Esophagus squamous epithelium (tissue), 5 donors: ENCODE data around the gene TSPAN18. TPM values are rescaled to one million over a fixed set of nuclear protein-coding genes. Genes with fewer than 3 reads are reported as not detected.

Experiments
- DNase-seq: peaks from one replicate; lab custom pipeline; 2025; lab: John Stamatoyannopoulos, UW
- H3K27ac ChIP-seq, 4 donors: fragments of 200-600 bp; sonication (generic); one replicate each; pipeline ENCODE4 v1.5.1; 2016 to 2019; ENCODE audit warnings: mild to moderate bottlenecking in 1 of 4
- H3K27me3 ChIP-seq, 4 donors: fragments of 200-600 bp; sonication (generic); 1 replicate in 3 of 4; 2 replicates in 1 of 4; pipeline versions ENCODE4 v1.5.1 to v1.6.0; 2017 to 2021; ENCODE audit warnings: antibody characterized with exemption in 1 of 4
- H3K36me3 ChIP-seq, 3 donors: fragments of 200-600 bp; sonication (generic); one replicate each; pipeline ENCODE4 v1.5.1; 2016 to 2019
- H3K4me1 ChIP-seq, 3 donors: fragments of 200-600 bp; sonication (generic); one replicate each; pipeline ENCODE4 v1.5.1; 2017 to 2019
- H3K4me3 ChIP-seq, 4 donors: fragments of 200-600 bp; sonication (generic); 1 replicate in 3 of 4; 2 replicates in 1 of 4; pipeline ENCODE4 v1.5.1; 2016 to 2019; ENCODE audit warnings: mild to moderate bottlenecking in 2 of 4, moderate library complexity in 1 of 4
- H3K9me3 ChIP-seq, 3 donors: fragments of 200-600 bp; sonication (generic); one replicate each; pipeline ENCODE4 v1.5.1; 2016 to 2019
- POLR2A ChIP-seq, 4 donors: fragments of 450-650 bp; IDR thresholded peaks; one replicate each; pipeline ENCODE4 v1.6.1; 2017; ENCODE audit warnings: antibody characterized with exemption in 4 of 4, mild to moderate bottlenecking in 4 of 4, moderate library complexity in 3 of 4
- WGBS, 2 donors: methylation state at CpG; one replicate each; pipeline ENCODE4 v1.1.5; 2018; 5-methylcytosine and 5-hydroxymethylcytosine counted together
- intact Hi-C: fragments of 100-400 bp; cut with DNase I; formaldehyde crosslinking; loops from one replicate; pipeline ENCODE4 v1.15.0; 2022
- total RNA-seq, 4 donors: library from RNA; depleted of rRNA; stranded (reverse); fragments of >200 nt; gene quantifications; one replicate each; pipeline ENCODE4 v1.1.0, GENCODE V29; 2016
- TF ChIP-seq, protein P1 (sequence below), 6 experiments: fragments of 450-650 bp in 4 of 6; fragments of 200-600 bp in 2 of 6; sonication (generic) in 2 of 6; IDR thresholded peaks; one replicate each; pipeline ENCODE4 v1.5.1; 2016 to 2019; ENCODE audit warnings: antibody characterized with exemption in 6 of 6, mild to moderate bottlenecking in 4 of 6, moderate library complexity in 4 of 6
- donor health status: DM: yes; HTN: yes; CAD: no.

Gene TSPAN18
- total RNA-seq, 4 donors from 2014 or later = 0.80 to 4.4 (median 2.0) TPM

DNA sequence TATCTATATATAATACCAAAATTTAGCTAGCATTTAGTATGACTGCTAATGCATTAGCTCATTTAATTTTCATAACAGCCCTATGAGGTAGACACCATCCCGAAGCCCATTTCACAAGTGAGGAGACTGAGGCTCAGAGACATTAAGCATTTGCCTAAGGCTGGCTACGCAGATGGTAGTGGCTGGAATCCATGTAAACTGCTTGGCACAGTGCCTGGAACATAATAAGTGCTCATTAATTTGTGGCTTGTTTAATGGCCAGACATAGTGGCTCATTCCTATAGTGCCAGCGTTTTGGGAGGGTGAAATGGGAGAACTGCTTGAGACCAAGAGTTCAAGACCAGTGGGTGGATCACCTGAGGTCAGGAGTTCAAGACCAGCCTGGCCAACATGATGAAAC lies 241.7 kb downstream of the TSPAN18 start:
- DNase-seq = no peak
- H3K27me3 ChIP-seq = peaks cover 0 to 4% (median 0%) of the 10 kb centered on the region in 4 donors
- H3K36me3 ChIP-seq = no peaks in the 10 kb centered on the region
- 23 to 55% methylated on average over 3 of the region's 3 CpGs for WGBS, 2 donors
- H3K4me1 ChIP-seq = peaks cover 0 to 17% (median 4%) of the 10 kb centered on the region in 3 donors
- no peak overlapping the region for H3K4me3 ChIP-seq
- no peak for TF ChIP-seq POLR2A (IDR thresholded peaks at IDR 0.05)
- TF ChIP-seq, protein P1, sequence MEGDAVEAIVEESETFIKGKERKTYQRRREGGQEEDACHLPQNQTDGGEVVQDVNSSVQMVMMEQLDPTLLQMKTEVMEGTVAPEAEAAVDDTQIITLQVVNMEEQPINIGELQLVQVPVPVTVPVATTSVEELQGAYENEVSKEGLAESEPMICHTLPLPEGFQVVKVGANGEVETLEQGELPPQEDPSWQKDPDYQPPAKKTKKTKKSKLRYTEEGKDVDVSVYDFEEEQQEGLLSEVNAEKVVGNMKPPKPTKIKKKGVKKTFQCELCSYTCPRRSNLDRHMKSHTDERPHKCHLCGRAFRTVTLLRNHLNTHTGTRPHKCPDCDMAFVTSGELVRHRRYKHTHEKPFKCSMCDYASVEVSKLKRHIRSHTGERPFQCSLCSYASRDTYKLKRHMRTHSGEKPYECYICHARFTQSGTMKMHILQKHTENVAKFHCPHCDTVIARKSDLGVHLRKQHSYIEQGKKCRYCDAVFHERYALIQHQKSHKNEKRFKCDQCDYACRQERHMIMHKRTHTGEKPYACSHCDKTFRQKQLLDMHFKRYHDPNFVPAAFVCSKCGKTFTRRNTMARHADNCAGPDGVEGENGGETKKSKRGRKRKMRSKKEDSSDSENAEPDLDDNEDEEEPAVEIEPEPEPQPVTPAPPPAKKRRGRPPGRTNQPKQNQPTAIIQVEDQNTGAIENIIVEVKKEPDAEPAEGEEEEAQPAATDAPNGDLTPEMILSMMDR (IDR thresholded peaks at IDR 0.05) = no peak
- H3K9me3 ChIP-seq = no peaks in the 10 kb centered on the region
- intact Hi-C loops = no loop called here
- H3K27ac ChIP-seq = no peak overlapping the region

GRCh38 chr11:44969651-44970252 lies 243.0 kb downstream of the TSPAN18 start:
- Histone ChIP-seq H3K36me3 (no peaks in the 10 kb centered on the region), H3K4me3 (no peak overlapping the region), H3K4me1 (peaks cover 0 to 17% (median 4%) of the 10 kb centered on the region in 3 donors), H3K27me3 (peaks cover 0 to 12% (median 0%) of the 10 kb centered on the region in 4 donors), H3K27ac (no peak overlapping the region), H3K9me3 (no peaks in the 10 kb centered on the region)
- DNase-seq = no peak
- intact Hi-C loops = no loop called here
- no peak for TF ChIP-seq POLR2A (IDR thresholded peaks at IDR 0.05)
- TF ChIP-seq, protein P1 (IDR thresholded peaks at IDR 0.05) = no peak
- 88 to 89% methylated on average over 10 to 12 of the region's 12 CpGs for WGBS, 2 donors

DNA sequence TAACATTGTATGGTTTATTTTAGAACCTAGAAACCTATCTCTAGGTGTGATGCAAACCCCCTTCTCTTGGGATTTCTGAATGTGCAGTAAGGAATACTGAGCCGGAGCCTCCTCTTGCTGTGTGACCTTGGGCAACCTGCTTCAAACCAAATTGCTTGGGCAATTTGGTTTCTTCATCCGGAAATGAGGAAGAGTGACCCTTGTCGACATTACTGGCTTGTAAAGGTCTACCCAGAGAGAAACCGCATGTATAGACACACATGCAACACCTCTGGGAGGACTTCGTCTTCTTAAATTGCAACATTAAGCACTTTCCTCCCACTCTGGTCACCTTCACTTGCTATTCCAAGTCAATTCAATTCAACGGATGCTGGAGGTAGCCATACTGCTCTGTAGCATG lies 243.5 kb downstream of the TSPAN18 start:
- DNase-seq = no peak
- H3K9me3 ChIP-seq = no peaks in the 10 kb centered on the region
- intact Hi-C loops = no loop called here
- peaks cover 0 to 17% (median 0%) of the 10 kb centered on the region in 4 donors for H3K27me3 ChIP-seq
- WGBS, 2 donors = 76 to 78% methylated on average over 6 of the region's 6 CpGs
- peaks cover 0 to 17% (median 4%) of the 10 kb centered on the region in 3 donors for H3K4me1 ChIP-seq
- no peaks in the 10 kb centered on the region for H3K36me3 ChIP-seq
- H3K4me3 ChIP-seq = no peak overlapping the region
- no peak for TF ChIP-seq POLR2A (IDR thresholded peaks at IDR 0.05)
- TF ChIP-seq, protein P1 (IDR thresholded peaks at IDR 0.05) = no peak
- H3K27ac ChIP-seq = no peak overlapping the region

GRCh38 chr11:44971185-44971584 lies 244.4 kb downstream of the TSPAN18 start:
- intact Hi-C loops = no loop called here
- H3K4me1 ChIP-seq = peaks cover 0 to 17% (median 4%) of the 10 kb centered on the region in 3 donors

More at GRCh38 chr11:44971185-44971584, 244.4 kb downstream of the TSPAN18 start:
- H3K4me3 ChIP-seq = no peak overlapping the region
- no peaks in the 10 kb centered on the region for H3K36me3 ChIP-seq
- WGBS, 2 donors = 81 to 84% methylated on average over 9 to 10 of the region's 10 CpGs
- no peaks in the 10 kb centered on the region for H3K9me3 ChIP-seq
- H3K27me3 ChIP-seq = peaks cover 0 to 21% (median 0%) of the 10 kb centered on the region in 4 donors
- TF ChIP-seq, protein P1 (IDR thresholded peaks at IDR 0.05) = no peak
- TF ChIP-seq POLR2A (IDR thresholded peaks at IDR 0.05) = no peak
- no peak for DNase-seq
- H3K27ac ChIP-seq = no peak overlapping the region
